Astrocyte of the spinal cord (primary cell): ENCODE data around the gene CLTRN.
A peak's percentile ranks its signal among the peaks of the same experiment; 100 is the strongest.

Source experiments
- DNase-seq: peaks from one replicate; pipeline ENCODE4 v3.0.0; 2011; ENCODE audit warnings: low read depth, low spot score
- H3K4me3 ChIP-seq: 2 replicates; pipeline ENCODE4 v1.5.1; 2011; ENCODE audit warnings: low read depth, mild to moderate bottlenecking, low read length, moderate library complexity
- CTCF ChIP-seq: IDR thresholded peaks from 2 replicates; pipeline ENCODE4 v1.5.1; 2012; ENCODE audit warnings: low read depth, mild to moderate bottlenecking, low read length, inconsistent platforms
- in situ Hi-C: cut with HindIII; loops from 2 replicates; pipeline ENCODE4 v1.10.0; 2017; ENCODE audit warnings: low sequenced_read_pairs

Gene CLTRN

GRCh38 chrX:15686818-15687685 is 22.4 kb upstream of the CLTRN start:
- no peak overlapping the region for H3K4me3 ChIP-seq
- TF ChIP-seq CTCF, result peak; percentile 88
- in situ Hi-C loops, result no loop called here
- peak; percentile 58 for DNase-seq

GRCh38 chrX:15683193-15683592 is 18.6 kb upstream of the CLTRN start:
- DNase-seq, result no peak
- in situ Hi-C loops, result no loop called here
- no peak for TF ChIP-seq CTCF

GRCh38 chrX:15681433-15681832 is 16.8 kb upstream of the CLTRN start:
- H3K4me3 ChIP-seq, result no peak overlapping the region
- no peak for TF ChIP-seq CTCF
- in situ Hi-C loops, result no loop called here

More at GRCh38 chrX:15683193-15683592, 18.6 kb upstream of the CLTRN start:
- H3K4me3 ChIP-seq, result no peak overlapping the region

GRCh38 chrX:15680401-15680800 is 15.8 kb upstream of the CLTRN start:
- no peak for TF ChIP-seq CTCF
- H3K4me3 ChIP-seq, result no peak overlapping the region
- in situ Hi-C loops, result no loop called here
- DNase-seq, result peak; percentile 53

More at GRCh38 chrX:15681433-15681832, 16.8 kb upstream of the CLTRN start:
- DNase-seq, result no peak

- in situ Hi-C loops, result no loop called here
- no peak for DNase-seq
- TF ChIP-seq CTCF, result no peak
- H3K4me3 ChIP-seq, result no peak overlapping the region
These were observed 14.6 kb upstream of the CLTRN start for GRCh38 chrX:15679246-15679645.

- no peak for TF ChIP-seq CTCF
- in situ Hi-C loops, result no loop called here
- no peak overlapping the region for H3K4me3 ChIP-seq
- no peak for DNase-seq
These were observed 13.7 kb upstream of the CLTRN start for GRCh38 chrX:15678339-15678738.
